ENCODE data around the gene TRIM62. TPM values are rescaled to one million over a fixed set of nuclear protein-coding genes. Genes with fewer than 3 reads are reported as not detected.

Gene TRIM62
- polyA plus RNA-seq, 1 donor (not counting 4 experiments of a cell fraction or from before 2014, with no cell fraction given), result 2.0 TPM

DNA sequence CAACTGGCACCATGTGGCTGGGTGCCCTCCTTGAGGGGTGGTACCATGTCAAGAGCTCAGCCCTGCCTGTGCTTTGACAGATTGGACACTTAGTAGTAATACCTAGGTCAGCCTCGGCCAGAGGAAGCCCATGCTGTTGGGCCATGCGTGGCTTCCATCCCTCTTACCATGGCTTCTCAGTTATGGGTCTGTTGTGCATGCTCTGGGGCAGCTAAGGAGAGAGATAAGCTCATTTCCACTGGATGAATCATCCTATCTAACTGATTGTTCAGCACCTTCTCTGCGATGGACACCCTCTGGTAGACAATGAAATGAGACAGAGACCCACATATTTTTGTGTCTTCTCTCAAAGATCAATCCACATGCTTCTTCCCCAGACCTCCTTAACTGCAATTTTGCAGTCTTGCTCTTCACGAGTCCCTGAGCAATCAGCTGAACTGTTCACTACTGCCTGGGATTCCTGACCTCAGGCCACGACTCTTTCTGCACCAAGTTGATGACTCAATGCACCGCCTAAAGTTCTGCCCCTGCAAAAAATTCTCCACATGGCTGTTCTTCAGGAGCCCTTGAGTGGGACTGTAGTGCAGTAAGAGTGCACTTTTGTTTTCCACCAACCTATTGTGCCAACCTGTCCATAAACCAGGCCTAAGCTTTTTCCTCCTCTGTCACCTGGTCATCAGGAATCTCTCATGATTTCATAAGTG is 6.9 kb upstream of the TRIM62 start:
- Histone ChIP-seq H3K4me1 (ENCODE audit: control insufficient read depth, extremely low read depth, insufficient read depth, low read length) (peaks cover 17% of the 10 kb centered on the region), H3K27me3 (ENCODE audit: control insufficient read depth, extremely low read depth, insufficient read depth, low read length) (no peaks in the 10 kb centered on the region), H3K9me1 (ENCODE audit: control insufficient read depth, extremely low read depth, insufficient read depth, low read length) (no peaks in the 10 kb centered on the region), H3K79me2 (ENCODE audit: control insufficient read depth, insufficient read depth, low read length) (no peaks in the 10 kb centered on the region), H3K27ac (ENCODE audit: control insufficient read depth, insufficient read depth, low read length) (no peak overlapping the region), H3K4me2 (ENCODE audit: control insufficient read depth, extremely low read depth, insufficient read depth, low read depth, low read length) (peak overlapping the region; percentile 27), H3K9ac (ENCODE audit: control insufficient read depth, extremely low read depth, insufficient read depth, low read length) (no peak overlapping the region), H2AFZ (ENCODE audit: control insufficient read depth, low read length) (no peak overlapping the region), H3K9me3 (ENCODE audit: control insufficient read depth, low read depth, low read length) (no peaks in the 10 kb centered on the region), H3K4me3 (ENCODE audit: control insufficient read depth in 2 of 3, extremely low read depth in 1 of 3, insufficient read depth in 2 of 3, low read depth in 1 of 3, low read length in 3 of 3) (no peak overlapping the region), H3K36me3 (ENCODE audit: control insufficient read depth in 2 of 2, extremely low read depth in 1 of 2, insufficient read depth in 2 of 2, low read length in 2 of 2) (no peaks in the 10 kb centered on the region), H4K20me1 (ENCODE audit: control insufficient read depth, extremely low read depth, insufficient read depth, low read length) (no peaks in the 10 kb centered on the region)
- no peak for DNase-seq (ENCODE audit: low read depth, low spot score)
- peak; percentile 74 for FAIRE-seq
- dilution Hi-C loops (cut with MboI; ENCODE audit: extremely low pct_ligation_motif_present, low sequenced_read_pairs), result no loop called here
- TF ChIP-seq, protein P1, sequence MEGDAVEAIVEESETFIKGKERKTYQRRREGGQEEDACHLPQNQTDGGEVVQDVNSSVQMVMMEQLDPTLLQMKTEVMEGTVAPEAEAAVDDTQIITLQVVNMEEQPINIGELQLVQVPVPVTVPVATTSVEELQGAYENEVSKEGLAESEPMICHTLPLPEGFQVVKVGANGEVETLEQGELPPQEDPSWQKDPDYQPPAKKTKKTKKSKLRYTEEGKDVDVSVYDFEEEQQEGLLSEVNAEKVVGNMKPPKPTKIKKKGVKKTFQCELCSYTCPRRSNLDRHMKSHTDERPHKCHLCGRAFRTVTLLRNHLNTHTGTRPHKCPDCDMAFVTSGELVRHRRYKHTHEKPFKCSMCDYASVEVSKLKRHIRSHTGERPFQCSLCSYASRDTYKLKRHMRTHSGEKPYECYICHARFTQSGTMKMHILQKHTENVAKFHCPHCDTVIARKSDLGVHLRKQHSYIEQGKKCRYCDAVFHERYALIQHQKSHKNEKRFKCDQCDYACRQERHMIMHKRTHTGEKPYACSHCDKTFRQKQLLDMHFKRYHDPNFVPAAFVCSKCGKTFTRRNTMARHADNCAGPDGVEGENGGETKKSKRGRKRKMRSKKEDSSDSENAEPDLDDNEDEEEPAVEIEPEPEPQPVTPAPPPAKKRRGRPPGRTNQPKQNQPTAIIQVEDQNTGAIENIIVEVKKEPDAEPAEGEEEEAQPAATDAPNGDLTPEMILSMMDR (optimal IDR thresholded peaks at IDR 0.05 in 1 of 3, IDR thresholded peaks at IDR 0.05 in 1 of 3, conservative IDR thresholded peaks at IDR 0.05 in 1 of 3; ENCODE audit: extremely low read depth in 1 of 3, insufficient read depth in 2 of 3, low read length in 3 of 3), result no peak
- no peak for TF ChIP-seq EZH2 (IDR thresholded peaks at IDR 0.05; ENCODE audit: low read length)

DNA sequence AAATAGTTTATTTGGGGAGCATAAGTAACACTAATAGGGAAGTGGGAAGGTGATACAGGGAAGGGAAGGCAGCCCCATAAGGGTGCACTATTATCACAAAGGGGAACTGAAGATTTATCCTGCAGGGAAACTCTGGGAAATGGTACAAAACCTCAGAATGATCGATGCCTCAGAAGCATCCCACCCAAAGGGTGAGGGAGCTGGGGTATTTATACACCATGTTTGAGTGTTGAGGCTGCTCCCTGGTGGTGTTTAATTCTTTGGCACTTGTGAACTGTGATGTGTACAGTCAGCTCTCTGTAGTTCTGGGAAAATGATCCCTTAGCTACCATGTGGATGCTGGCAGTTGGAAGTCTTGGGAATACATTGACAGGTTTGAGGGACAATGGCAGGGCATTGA is 5.1 kb upstream of the TRIM62 start:
- H3K79me2 ChIP-seq (ENCODE audit: control insufficient read depth, insufficient read depth, low read length), result no peaks in the 10 kb centered on the region
- no peak overlapping the region for H2AFZ ChIP-seq (ENCODE audit: control insufficient read depth, low read length)
- no peaks in the 10 kb centered on the region for H3K36me3 ChIP-seq (ENCODE audit: control insufficient read depth in 2 of 2, extremely low read depth in 1 of 2, insufficient read depth in 2 of 2, low read length in 2 of 2)
- no peak overlapping the region for H3K4me2 ChIP-seq (ENCODE audit: control insufficient read depth, extremely low read depth, insufficient read depth, low read depth, low read length)
- no peak for TF ChIP-seq EZH2 (IDR thresholded peaks at IDR 0.05; ENCODE audit: low read length)
- TF ChIP-seq, protein P1 (optimal IDR thresholded peaks at IDR 0.05 in 1 of 3, IDR thresholded peaks at IDR 0.05 in 1 of 3, conservative IDR thresholded peaks at IDR 0.05 in 1 of 3; ENCODE audit: extremely low read depth in 1 of 3, insufficient read depth in 2 of 3, low read length in 3 of 3), result no peak
- H3K9ac ChIP-seq (ENCODE audit: control insufficient read depth, extremely low read depth, insufficient read depth, low read length), result no peak overlapping the region
- peaks cover 20% of the 10 kb centered on the region for H3K4me1 ChIP-seq (ENCODE audit: control insufficient read depth, extremely low read depth, insufficient read depth, low read length)
- DNase-seq (ENCODE audit: low read depth, low spot score), result no peak
- no peaks in the 10 kb centered on the region for H3K9me3 ChIP-seq (ENCODE audit: control insufficient read depth, low read depth, low read length)
- no peaks in the 10 kb centered on the region for H3K9me1 ChIP-seq (ENCODE audit: control insufficient read depth, extremely low read depth, insufficient read depth, low read length)
- H3K27me3 ChIP-seq (ENCODE audit: control insufficient read depth, extremely low read depth, insufficient read depth, low read length), result no peaks in the 10 kb centered on the region
- no peaks in the 10 kb centered on the region for H4K20me1 ChIP-seq (ENCODE audit: control insufficient read depth, extremely low read depth, insufficient read depth, low read length)
- FAIRE-seq, result no peak
- H3K27ac ChIP-seq (ENCODE audit: control insufficient read depth, insufficient read depth, low read length), result no peak overlapping the region
- no peak overlapping the region for H3K4me3 ChIP-seq (ENCODE audit: control insufficient read depth in 2 of 3, extremely low read depth in 1 of 3, insufficient read depth in 2 of 3, low read depth in 1 of 3, low read length in 3 of 3)
- dilution Hi-C loops (cut with MboI; ENCODE audit: extremely low pct_ligation_motif_present, low sequenced_read_pairs), result no loop called here
